Esophagus squamous epithelium (tissue), 4 donors: ENCODE results near the gene C10orf105.

ENCODE experiments used
- CTCF ChIP-seq, 6 experiments: fragments of 450-650 bp in 4 of 6; fragments of 200-600 bp in 2 of 6; sonication (generic) in 2 of 6; IDR thresholded peaks; one replicate each; pipeline ENCODE4 v1.5.1; 2016 to 2019; ENCODE audit warnings: antibody characterized with exemption in 6 of 6, mild to moderate bottlenecking in 4 of 6, moderate library complexity in 4 of 6
- POLR2A ChIP-seq, 4 donors: fragments of 450-650 bp; IDR thresholded peaks; one replicate each; pipeline ENCODE4 v1.6.1; 2017; ENCODE audit warnings: antibody characterized with exemption in 4 of 4, mild to moderate bottlenecking in 4 of 4, moderate library complexity in 3 of 4

- no peak for TF ChIP-seq POLR2A (IDR thresholded peaks at IDR 0.05)
- TF ChIP-seq CTCF (IDR thresholded peaks at IDR 0.05) = no peak
Measured at GRCh38 chr10:71737834-71738197, 18.2 kb upstream of the C10orf105 start.
